Hindlimb muscle (tissue), 1 donor: ENCODE measurements around the gene UBTD1. TPM values are rescaled to one million over a fixed set of nuclear protein-coding genes. Genes with fewer than 3 reads are reported as not detected.
"Not testable (repeated sequence)": the region's sequence is repeated elsewhere in the genome, so short reads cannot be mapped to it uniquely, and the experiment has no call there.

ENCODE experiments used
- DNase-seq: peaks from one replicate; pipeline ENCODE4 v3.0.0-alpha.2; 2013
- polyA plus RNA-seq: library from polyadenylated mRNA; unstranded; fragments of 120-200 nt; gene quantifications from one replicate; pipeline ENCODE4 v1.2.1, GENCODE V29; 2013; ENCODE audit not compliant: insufficient read length

UBTD1 gene
- polyA plus RNA-seq, 1 donor = 17.1 TPM

DNA sequence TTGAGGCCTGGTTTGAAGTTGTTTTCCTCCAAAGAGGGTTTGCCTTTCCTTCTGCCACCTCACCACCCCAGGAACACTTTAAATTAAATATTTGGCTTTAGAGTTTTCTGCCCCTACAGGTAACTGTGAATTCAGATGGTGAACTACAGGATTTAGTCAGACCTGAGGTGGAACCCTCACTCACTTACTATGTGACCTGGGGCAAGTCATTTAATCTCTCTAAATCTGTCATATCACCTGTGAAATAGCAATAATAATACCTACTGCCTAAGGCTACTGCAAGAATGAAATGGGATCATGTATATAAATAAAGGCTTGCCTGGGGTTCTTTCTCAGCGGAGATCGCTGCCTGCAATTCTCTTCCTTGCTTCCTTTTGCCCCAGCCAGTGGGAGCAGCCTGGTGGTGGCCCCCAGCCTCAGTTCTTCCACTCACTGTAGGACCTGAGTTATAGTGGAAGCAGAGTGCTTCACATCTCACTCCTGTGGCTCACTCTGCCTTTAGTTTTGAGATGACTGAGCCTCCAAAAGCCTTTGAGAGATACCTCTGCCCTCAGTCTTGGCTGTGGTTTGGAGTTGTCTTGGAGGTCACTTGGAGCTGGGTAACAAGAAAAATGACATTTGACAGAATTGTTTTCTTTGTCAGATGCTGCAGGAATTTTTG, 67.7 kb downstream of the UBTD1 start:
- no peak for DNase-seq

DNA sequence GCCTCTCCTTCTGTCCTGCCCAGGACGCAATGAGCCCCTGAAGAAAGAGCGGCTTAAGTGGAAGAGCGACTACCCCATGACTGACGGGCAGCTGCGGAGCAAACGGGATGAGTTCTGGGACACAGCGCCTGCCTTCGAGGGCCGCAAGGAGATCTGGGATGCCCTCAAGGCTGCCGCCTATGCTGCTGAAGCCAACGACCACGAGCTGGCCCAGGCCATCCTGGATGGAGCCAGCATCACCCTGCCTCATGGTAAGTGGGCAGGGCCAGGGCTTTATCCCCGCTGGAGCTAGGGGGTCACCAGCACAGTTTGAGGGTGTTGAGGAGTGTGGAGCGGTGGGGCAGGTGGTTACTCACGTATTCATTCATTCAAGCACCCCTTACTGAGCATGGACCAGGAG, 69.2 kb downstream of the UBTD1 start:
- DNase-seq = no peak

DNA sequence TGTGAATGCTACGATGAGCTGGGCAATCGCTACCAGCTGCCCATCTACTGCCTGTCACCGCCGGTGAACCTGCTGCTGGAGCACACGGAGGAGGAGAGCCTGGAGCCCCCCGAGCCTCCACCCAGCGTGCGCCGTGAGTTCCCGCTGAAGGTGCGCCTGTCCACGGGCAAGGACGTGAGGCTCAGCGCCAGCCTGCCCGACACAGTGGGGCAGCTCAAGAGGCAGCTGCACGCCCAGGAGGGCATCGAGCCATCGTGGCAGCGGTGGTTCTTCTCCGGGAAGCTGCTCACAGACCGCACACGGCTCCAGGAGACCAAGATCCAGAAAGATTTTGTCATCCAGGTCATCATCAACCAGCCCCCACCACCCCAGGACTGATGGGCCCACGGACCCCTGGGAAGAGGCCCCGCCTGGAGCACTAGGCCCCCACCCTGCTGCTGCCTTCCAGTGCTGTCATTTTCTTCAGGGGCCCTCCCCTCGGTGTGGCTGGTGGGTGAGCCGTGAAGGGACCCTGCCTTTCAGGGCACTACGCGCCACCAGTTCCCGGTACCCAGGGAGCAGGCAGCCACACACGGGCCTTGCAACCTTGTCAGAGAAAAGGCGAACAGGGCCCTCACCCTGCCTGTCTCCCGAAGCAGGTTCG, 71.5 kb downstream of the UBTD1 start:
- no peak for DNase-seq

DNA sequence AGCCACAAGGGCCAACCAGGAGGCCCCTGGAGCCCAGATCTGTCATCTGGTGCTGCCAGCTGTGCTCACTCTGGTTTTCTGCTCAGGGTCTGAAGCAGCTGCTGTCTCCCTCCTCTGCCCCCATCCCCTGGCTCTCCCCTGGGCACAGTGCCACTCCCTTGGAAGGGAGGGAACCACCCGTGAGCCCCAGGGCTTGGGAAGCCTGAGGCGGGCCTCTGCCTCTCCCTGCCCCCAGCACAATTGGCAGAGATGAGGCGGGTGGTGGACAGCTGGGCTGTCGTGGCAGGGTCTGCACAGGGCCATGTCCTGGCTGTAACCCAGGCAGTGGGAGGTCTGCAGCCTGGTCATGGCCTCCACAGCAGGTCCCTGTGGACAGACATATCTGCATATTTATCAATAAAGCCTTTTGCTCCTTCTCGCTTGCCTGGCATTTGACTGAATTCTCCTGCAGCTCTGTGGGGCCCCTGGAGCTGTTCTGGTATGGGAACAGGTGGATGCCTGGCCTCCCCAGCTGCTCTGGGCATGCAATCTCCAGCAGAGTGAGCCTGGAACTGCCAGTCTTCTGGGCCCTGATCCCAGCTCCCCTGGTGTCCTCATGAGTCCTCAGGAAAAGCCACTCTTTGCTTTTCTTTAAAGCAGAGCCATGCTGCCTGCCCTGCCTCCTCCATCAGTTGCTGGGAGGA, 72.2 kb downstream of the UBTD1 start:
- no peak for DNase-seq

- DNase-seq = no peak
Measured at GRCh38 chr10:97571622-97572021, 72.9 kb downstream of the UBTD1 start.

DNA sequence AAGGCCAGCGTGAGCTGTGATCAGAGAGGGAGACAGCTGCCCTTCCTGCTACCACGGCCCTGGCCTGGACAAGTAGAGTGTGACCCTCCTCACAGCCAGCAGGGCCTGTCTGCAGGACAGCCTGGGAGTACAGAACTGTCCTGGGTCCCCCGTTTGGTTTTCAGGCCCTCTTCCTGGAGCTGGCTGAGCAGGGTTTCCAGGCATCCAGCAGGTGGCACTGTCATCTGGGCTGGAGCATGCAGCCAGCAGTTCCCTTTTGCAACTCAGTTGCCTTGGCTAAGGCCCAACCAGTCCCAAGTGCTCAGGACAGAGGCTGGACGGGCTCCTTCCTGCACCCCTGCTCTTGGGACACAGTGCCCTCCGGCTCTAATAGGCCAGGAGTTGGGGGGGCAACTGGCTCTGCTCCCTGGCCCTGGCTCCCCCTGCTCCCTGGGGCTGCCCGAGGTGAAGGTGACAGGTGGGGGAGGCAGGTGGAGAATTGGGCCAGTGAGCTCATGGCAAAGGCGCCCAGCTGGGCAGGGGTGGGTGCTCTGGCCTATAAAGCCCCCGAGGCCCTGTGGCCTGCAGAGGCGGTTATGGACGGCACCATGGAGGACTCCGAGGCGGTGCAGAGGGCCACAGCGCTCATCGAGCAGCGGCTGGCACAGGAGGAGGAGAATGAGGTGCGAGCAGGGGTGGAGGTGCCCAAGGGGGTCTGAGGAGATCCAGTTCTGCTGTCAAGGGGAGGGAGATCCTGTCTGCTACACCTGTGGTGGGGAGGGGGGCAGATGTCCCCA, 73.7 kb downstream of the UBTD1 start, which contains the start of gene ANKRD2:
ANKRD2 (plus strand) TSS at position 566 of the 776 bp plus-strand sequence; CDS start at position 576, 10 bp downstream.
- DNase-seq = peak; percentile 70

GRCh38 chr10:97573021-97573420, 74.3 kb downstream of the UBTD1 start:
- no peak for DNase-seq

GRCh38 chr10:97573672-97574071, 74.9 kb downstream of the UBTD1 start:
- no peak for DNase-seq

- DNase-seq = no peak
Measured at GRCh38 chr10:97574374-97575126, 75.8 kb downstream of the UBTD1 start.

GRCh38 chr10:97575127-97575668, 76.5 kb downstream of the UBTD1 start:
- DNase-seq = no peak

GRCh38 chr10:97576487-97576886, 77.8 kb downstream of the UBTD1 start:
- not testable (repeated sequence) for DNase-seq

DNA sequence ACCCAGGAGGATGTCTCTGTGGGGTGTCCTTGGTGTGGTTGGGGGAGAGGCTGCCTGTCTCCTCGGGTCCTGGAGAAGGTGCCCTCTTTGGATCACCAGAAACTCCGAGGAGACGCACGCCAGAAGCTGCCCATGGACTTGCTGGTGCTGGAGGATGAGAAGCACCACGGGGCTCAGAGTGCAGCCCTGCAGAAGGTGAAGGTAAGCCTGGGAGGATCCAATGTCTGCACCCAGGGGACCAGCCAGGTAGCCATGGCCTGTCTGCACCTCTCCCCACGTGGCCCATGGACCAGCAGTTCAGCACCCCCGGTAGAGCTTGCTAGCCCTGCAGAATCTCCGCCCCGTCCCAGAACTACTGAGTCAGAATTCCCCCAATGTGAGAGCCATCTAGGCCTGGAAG, 79.0 kb downstream of the UBTD1 start:
- no peak for DNase-seq

DNA sequence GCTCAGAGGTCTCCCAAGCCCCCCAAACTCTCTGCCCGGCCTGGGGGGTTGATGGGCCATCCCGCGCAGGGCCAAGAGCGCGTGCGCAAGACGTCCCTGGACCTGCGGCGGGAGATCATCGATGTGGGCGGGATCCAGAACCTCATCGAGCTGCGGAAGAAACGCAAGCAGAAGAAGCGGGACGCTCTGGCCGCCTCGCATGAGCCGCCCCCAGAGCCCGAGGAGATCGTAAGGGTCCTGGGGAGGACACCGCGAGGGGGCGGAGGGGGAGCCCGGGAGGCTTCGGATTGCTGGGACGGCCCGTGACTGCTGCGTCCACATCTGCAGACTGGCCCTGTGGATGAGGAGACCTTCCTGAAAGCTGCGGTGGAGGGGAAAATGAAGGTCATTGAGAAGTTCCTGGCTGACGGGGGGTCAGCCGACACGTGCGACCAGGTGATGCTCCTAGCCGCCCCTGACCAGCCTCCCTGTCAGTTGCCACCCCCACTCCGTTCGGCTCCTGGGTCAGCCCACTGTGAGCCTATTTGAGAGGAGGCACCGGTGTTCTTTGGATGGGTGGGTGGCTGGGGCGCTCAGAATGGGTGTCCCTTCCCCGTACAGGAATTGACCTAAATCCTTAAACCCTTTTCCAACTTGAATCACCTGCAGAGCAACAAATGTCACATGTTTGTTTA, 79.6 kb downstream of the UBTD1 start:
- no peak for DNase-seq

DNA sequence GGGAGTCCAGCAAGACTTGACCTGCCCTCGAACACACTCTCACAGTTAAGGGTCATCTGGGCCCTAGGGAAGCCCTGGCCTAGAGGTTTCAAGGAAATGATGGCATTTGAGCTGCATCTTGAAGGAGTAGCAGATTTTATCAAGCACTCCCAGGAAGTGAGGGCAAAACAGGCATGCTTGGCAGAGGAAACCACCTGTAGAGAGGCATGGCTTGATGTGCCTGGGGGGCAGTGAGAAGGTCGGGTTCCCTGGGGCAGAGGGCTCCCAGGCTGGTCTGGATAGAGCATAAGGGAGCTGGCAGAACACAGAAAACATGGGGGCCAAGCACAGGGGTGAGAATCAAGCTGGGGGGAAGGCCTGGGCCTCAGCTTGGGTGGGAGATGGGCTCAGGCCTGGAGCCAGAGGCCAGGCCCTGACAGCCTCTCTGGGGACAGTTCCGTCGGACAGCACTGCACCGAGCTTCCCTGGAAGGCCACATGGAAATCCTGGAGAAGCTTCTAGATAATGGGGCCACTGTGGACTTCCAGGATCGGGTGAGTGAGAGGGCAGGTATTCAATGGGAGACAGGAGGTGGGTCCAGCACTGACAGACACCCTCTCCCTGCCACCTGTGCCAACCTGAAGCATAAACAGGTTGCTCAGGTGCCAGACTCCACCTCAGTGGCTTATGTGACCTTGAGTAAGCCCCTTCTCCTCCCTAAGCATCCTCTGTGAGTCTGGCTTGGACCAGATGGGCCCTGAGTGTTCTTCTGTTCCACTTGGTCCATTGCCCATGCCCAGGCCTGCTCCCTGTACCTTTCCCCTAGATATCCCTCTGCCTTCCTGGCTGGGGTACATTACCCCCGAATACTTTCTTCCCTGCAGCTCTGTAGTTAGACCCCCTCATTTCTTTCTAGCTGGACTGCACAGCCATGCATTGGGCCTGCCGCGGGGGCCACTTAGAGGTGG, 82.0 kb downstream of the UBTD1 start:
- no peak for DNase-seq

GRCh38 chr10:97582169-97582568, 83.4 kb downstream of the UBTD1 start:
- DNase-seq = no peak

GRCh38 chr10:97583476-97583875, 84.8 kb downstream of the UBTD1 start:
- DNase-seq = no peak

GRCh38 chr10:97584060-97584797, 85.5 kb downstream of the UBTD1 start, which contains the start of gene HOGA1:
Gene HOGA1 (plus strand): TSS chr10:97584389. CDS start chr10:97584704, 315 bp downstream.
- peak; percentile 44 for DNase-seq

GRCh38 chr10:97584798-97585438, 86.2 kb downstream of the UBTD1 start:
- DNase-seq = no peak

DNA sequence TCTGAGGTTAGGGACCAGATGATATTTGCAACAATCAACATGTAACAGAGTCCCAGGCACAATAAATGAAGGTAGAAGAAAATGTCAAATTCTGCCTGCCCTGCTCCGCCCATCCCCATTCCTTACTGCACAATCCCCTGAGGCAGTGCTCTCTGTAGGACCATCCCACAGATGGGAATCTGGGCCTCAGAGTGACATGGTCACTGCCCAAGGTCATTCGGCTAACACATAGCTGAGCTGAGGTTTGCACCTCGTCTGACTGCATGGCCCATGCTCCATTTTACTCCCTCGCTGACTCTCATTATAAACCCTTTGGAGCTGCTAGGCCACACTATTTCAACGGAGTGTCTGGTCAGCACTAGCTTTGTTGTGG, 86.7 kb downstream of the UBTD1 start:
- no peak for DNase-seq
